NCI-H2196 (cell line): ENCODE results near the gene SDF4.

ENCODE experiments used
- DNase-seq: peaks from one replicate; lab custom pipeline; 2025; ENCODE audit not compliant: unreplicated experiment; lab: John Stamatoyannopoulos, UW

Gene SDF4

GRCh38 chr1:1168451-1169411, 63.1 kb downstream of the SDF4 start:
- DNase-seq, result no peak

DNA sequence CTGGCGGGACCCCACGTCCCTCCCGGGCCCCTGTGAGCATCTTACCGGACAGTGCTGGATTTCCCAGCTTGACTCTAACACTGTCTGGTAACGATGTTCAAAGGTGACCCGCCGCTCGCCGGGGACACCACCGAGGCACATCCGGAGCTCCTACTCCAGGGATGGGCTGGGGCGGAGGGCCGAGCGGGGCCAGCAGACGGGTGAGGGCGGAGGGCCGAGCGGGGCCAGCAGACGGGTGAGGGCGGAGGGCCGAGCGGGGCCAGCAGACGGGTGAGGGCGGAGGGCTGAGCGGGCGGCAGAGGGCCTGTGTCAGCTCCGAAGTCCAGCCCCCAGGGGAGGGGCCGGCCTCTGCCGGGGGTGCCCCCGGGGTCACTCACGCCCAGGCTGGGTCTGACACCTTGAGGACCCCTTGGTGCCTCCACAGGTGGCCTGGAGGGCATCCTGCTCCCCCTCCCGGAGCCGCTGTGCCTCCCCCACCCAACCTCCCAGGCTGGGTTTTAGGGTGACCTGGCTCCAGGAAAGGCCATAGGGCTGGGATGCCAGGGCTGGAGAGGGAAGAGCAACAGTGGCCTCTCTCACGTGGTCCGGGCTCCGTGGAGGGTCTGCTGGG, 63.9 kb downstream of the SDF4 start:
- DNase-seq, result no peak

GRCh38 chr1:1167398-1167821, 64.4 kb downstream of the SDF4 start:
- DNase-seq, result no peak
